Hepatocyte (in vitro differentiated cells): Measurements from ENCODE around the gene FLT1. TPM values are rescaled to one million over a fixed set of nuclear protein-coding genes. Genes with fewer than 3 reads are reported as not detected.

Experiments used
- DNase-seq: peaks from one replicate; pipeline ENCODE4 v3.0.0-alpha.2; 2016; ENCODE audit warnings: low spot score
- H2AFZ ChIP-seq: fragments of 200-600 bp; sonication (generic); 2 replicates; pipeline ENCODE4 v1.6.0; 2016; ENCODE audit warnings: antibody characterized with exemption, mild to moderate bottlenecking
- H3K27ac ChIP-seq: fragments of 200-600 bp; sonication (generic); 2 replicates; pipeline ENCODE4 v1.5.1; 2016; ENCODE audit warnings: mild to moderate bottlenecking
- H3K27me3 ChIP-seq: fragments of 200-600 bp; sonication (generic); 2 replicates; pipeline ENCODE4 v1.6.1; 2016
- H3K36me3 ChIP-seq: fragments of 200-600 bp; sonication (generic); replicated peaks from 2 replicates; pipeline ENCODE4 v1.5.1; 2016; ENCODE audit warnings: low read depth; ENCODE audit not compliant: insufficient read depth
- H3K4me1 ChIP-seq: fragments of 200-600 bp; sonication (generic); 2 replicates; pipeline ENCODE4 v1.5.1; 2016; ENCODE audit warnings: mild to moderate bottlenecking, moderate library complexity; ENCODE audit not compliant: insufficient read depth
- H3K4me2 ChIP-seq: fragments of 200-600 bp; sonication (generic); 2 replicates; pipeline ENCODE4 v1.6.0; 2016
- H3K4me3 ChIP-seq: fragments of 200-600 bp; sonication (generic); 2 replicates; pipeline ENCODE4 v1.5.1; 2016; ENCODE audit warnings: mild to moderate bottlenecking
- H3K79me2 ChIP-seq: fragments of 200-600 bp; sonication (generic); 2 replicates; pipeline ENCODE4 v1.6.0; 2017; ENCODE audit warnings: mild to moderate bottlenecking
- H3K9me2 ChIP-seq: fragments of 200-600 bp; sonication (generic); replicated peaks from 2 replicates; pipeline ENCODE4 v1.6.0; 2017; ENCODE audit warnings: mild to moderate bottlenecking; ENCODE audit not compliant: insufficient read depth
- H3K9me3 ChIP-seq: fragments of 200-600 bp; sonication (generic); 2 replicates; pipeline ENCODE4 v1.5.1; 2016; ENCODE audit warnings: low read depth, mild to moderate bottlenecking
- H4K20me1 ChIP-seq: fragments of 200-600 bp; sonication (generic); 2 replicates; pipeline ENCODE4 v1.6.0; 2016; ENCODE audit warnings: mild to moderate bottlenecking; ENCODE audit not compliant: insufficient read depth, poor library complexity, severe bottlenecking
- CTCF ChIP-seq: fragments of 200-600 bp; sonication (generic); IDR thresholded peaks from 2 replicates; pipeline ENCODE4 v1.5.1; 2016; ENCODE audit warnings: antibody characterized with exemption, mild to moderate bottlenecking; ENCODE audit not compliant: poor library complexity
- EZH2 ChIP-seq: fragments of 200-600 bp; sonication (generic); IDR thresholded peaks from 2 replicates; pipeline ENCODE4 v1.6.1; 2016; ENCODE audit warnings: antibody characterized with exemption, mild to moderate bottlenecking, borderline replicate concordance
- EZH2phosphoT487 ChIP-seq: fragments of 200-600 bp; sonication (generic); IDR thresholded peaks from one replicate; pipeline ENCODE4 v1.6.1; 2018; ENCODE audit warnings: antibody characterized with exemption, mild to moderate bottlenecking, low read depth, moderate library complexity; ENCODE audit not compliant: unreplicated experiment, severe bottlenecking
- WGBS: methylation state at CpG from one replicate; pipeline ENCODE4 v1.1.6; 2016; ENCODE audit warnings: low lambda C conversion rate; ENCODE audit errors: missing lambda C conversion rate; 5-methylcytosine and 5-hydroxymethylcytosine counted together
- polyA plus RNA-seq: library from polyadenylated mRNA; unstranded; fragments of >200 nt; fragmentation: Nextera tagmentation; extraction: Ambion mirVana; gene quantifications from 2 replicates; pipeline ENCODE4 v1.2.1, GENCODE V29; 2016
- total RNA-seq: library from RNA; depleted of rRNA; stranded (reverse); fragments of >200 nt; gene quantifications from 2 replicates; pipeline ENCODE4 v1.2.3, GENCODE V29; 2014

Gene FLT1
- total and polyA plus RNA-seq, 2 experiments from 2014 or later, result 30.4 to 40.1 TPM

- no peaks in the 10 kb centered on the region for H3K9me3 ChIP-seq
- H3K4me3 ChIP-seq, result no peak overlapping the region
- no peaks in the 10 kb centered on the region for H3K4me1 ChIP-seq
- H4K20me1 ChIP-seq, result no peaks in the 10 kb centered on the region
- H3K4me2 ChIP-seq, result no peak overlapping the region
- H3K79me2 ChIP-seq, result no peaks in the 10 kb centered on the region
- no peaks in the 10 kb centered on the region for H3K27me3 ChIP-seq
- 69% methylated on average over 6 of the region's 6 CpGs for WGBS
- no peak overlapping the region for H3K27ac ChIP-seq
- no peaks in the 10 kb centered on the region for H3K36me3 ChIP-seq
- TF ChIP-seq EZH2phosphoT487 (no peak), EZH2 (no peak), CTCF (no peak)
- H3K9me2 ChIP-seq, result no peaks in the 10 kb centered on the region
- no peak for DNase-seq
- H2AFZ ChIP-seq, result no peak overlapping the region
These were observed 30.0 kb downstream of the FLT1 start for GRCh38 chr13:28464861-28465460.

- Histone ChIP-seq H3K4me3 (no peak overlapping the region), H3K4me1 (no peaks in the 10 kb centered on the region), H3K36me3 (no peaks in the 10 kb centered on the region), H3K79me2 (no peaks in the 10 kb centered on the region), H3K4me2 (no peak overlapping the region), H3K9me2 (no peaks in the 10 kb centered on the region), H4K20me1 (no peaks in the 10 kb centered on the region), H3K27me3 (no peaks in the 10 kb centered on the region), H3K27ac (no peak overlapping the region), H2AFZ (no peak overlapping the region), H3K9me3 (no peaks in the 10 kb centered on the region)
- no peak for DNase-seq
- TF ChIP-seq EZH2phosphoT487 (no peak), CTCF (no peak), EZH2 (no peak)
- WGBS, result 70% methylated on average over 3 of the region's 3 CpGs
These were observed 31.4 kb downstream of the FLT1 start for GRCh38 chr13:28463481-28463880.

GRCh38 chr13:28459911-28460310 lies 35.0 kb downstream of the FLT1 start:
- DNase-seq, result no peak
- H2AFZ ChIP-seq, result no peak overlapping the region
- 96% methylated on average over 4 of the region's 4 CpGs for WGBS
- H3K4me3 ChIP-seq, result no peak overlapping the region
- no peak for TF ChIP-seq EZH2
- no peak for TF ChIP-seq CTCF
- TF ChIP-seq EZH2phosphoT487, result no peak
- no peaks in the 10 kb centered on the region for H3K4me1 ChIP-seq
- no peak overlapping the region for H3K27ac ChIP-seq
- no peaks in the 10 kb centered on the region for H3K79me2 ChIP-seq
- H3K9me2 ChIP-seq, result no peaks in the 10 kb centered on the region
- H3K36me3 ChIP-seq, result no peaks in the 10 kb centered on the region
- H4K20me1 ChIP-seq, result no peaks in the 10 kb centered on the region
- H3K4me2 ChIP-seq, result no peak overlapping the region
- H3K27me3 ChIP-seq, result no peaks in the 10 kb centered on the region
- no peaks in the 10 kb centered on the region for H3K9me3 ChIP-seq

GRCh38 chr13:28458608-28459007 lies 36.3 kb downstream of the FLT1 start:
- Histone ChIP-seq H2AFZ (no peak overlapping the region), H3K79me2 (no peaks in the 10 kb centered on the region), H3K9me3 (no peaks in the 10 kb centered on the region), H3K9me2 (no peaks in the 10 kb centered on the region), H3K4me3 (no peak overlapping the region), H4K20me1 (no peaks in the 10 kb centered on the region), H3K27ac (no peak overlapping the region), H3K27me3 (no peaks in the 10 kb centered on the region), H3K4me2 (no peak overlapping the region), H3K4me1 (no peaks in the 10 kb centered on the region), H3K36me3 (no peaks in the 10 kb centered on the region)
- WGBS, result 57% methylated on average over 2 of the region's 2 CpGs
- TF ChIP-seq CTCF (no peak), EZH2 (no peak), EZH2phosphoT487 (no peak)
- DNase-seq, result no peak
